ENCODE data around the gene ZNF865. TPM values are rescaled to one million over a fixed set of nuclear protein-coding genes. Genes with fewer than 3 reads are reported as not detected.
A peak's percentile ranks its signal among the peaks of the same experiment; 100 is the strongest.

The ZNF865 gene
- total RNA-seq, 2 donors from 2014 or later: 6.5 to 14.8 TPM

DNA sequence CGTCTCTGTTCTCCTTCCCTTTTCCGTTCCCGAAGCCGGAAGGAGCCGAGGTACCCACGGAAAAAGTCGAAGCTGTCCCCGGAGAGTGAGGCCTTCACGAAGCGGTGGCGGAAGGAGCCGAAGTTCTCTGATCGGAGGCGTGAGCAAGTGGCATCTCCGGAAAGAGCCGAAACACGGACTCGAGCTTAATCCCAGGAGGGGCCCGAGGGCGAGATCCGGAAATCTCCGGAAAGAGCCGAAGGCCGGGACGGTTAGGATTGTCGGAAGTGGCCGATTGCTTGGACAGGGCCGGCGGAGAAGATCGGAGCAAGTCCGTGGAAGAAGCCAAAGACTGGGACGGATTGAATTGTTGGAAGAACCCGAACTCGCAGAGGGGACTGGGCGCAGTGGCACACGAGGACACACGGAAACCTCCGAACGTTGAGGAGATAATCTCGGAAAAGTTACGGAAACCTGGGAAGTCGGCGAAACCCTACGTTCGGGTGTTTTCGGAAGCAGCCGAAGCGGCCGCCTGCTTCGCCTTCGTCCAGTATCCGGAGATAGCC lies 48.9 kb downstream of the ZNF865 start:
- DNase-seq (peak; percentile 98 to 100 (median 100)), ATAC-seq (peak; percentile 85)
- no peaks in the 10 kb centered on the region for H3K27me3 ChIP-seq
- no peaks in the 10 kb centered on the region for H3K36me3 ChIP-seq (replicated peaks in 1 of 2; ENCODE audit: insufficient read depth in 1 of 2, low read depth in 2 of 2)
- H3K4me1 ChIP-seq: peaks cover 44% of the 10 kb centered on the region
- H3K4me3 ChIP-seq: peak overlapping the region; percentile 31 to 100
- H3K27ac ChIP-seq: peak overlapping the region; percentile 99 to 100 (median 99)
- H3K9me3 ChIP-seq: no peaks in the 10 kb centered on the region
- 0 to 1% methylated on average over 41 to 51 of the region's 52 CpGs for WGBS, 2 donors
- intact Hi-C loops (cut with DNase I): no loop called here
- TF ChIP-seq CTCF (IDR thresholded peaks at IDR 0.05): no peak

GRCh38 chr19:55654868-55655647 lies 49.6 kb downstream of the ZNF865 start, which contains the start of gene U2AF2:
Gene U2AF2, plus strand, starts transcription at chr19:55655035. Its CDS starts 70 bp downstream, at chr19:55655105.
- no peaks in the 10 kb centered on the region for H3K27me3 ChIP-seq
- H3K27ac ChIP-seq: peak within 1 kb of the TSS; percentile 99 to 100 (median 99)
- ATAC-seq (peak; percentile 68), DNase-seq (peak; percentile 96 to 97 (median 97))
- intact Hi-C loops (cut with DNase I): no loop called here
- H3K4me3 ChIP-seq: peak within 1 kb of the TSS; percentile 77 to 100
- peaks cover 0 to 2% of the 10 kb centered on the region in 2 donors for H3K36me3 ChIP-seq (replicated peaks in 1 of 2; ENCODE audit: insufficient read depth in 1 of 2, low read depth in 2 of 2)
- WGBS, 2 donors: 0% methylated on average over 10 to 83 of the region's 95 CpGs
- TF ChIP-seq CTCF (IDR thresholded peaks at IDR 0.05): peak in 1 of 7 experiments; percentile 2
- peak; percentile 49 to 83 (median 75) for TF ChIP-seq POLR2A (IDR thresholded peaks at IDR 0.05)
- H3K9me3 ChIP-seq: no peaks in the 10 kb centered on the region
- peaks cover 44% of the 10 kb centered on the region for H3K4me1 ChIP-seq

GRCh38 chr19:55655648-55656040 lies 50.2 kb downstream of the ZNF865 start:
- DNase-seq: no peak
- intact Hi-C loops (cut with DNase I): no loop called here
- Histone ChIP-seq H3K4me3 (peak overlapping the region; percentile 77 to 100), H3K27me3 (no peaks in the 10 kb centered on the region), H3K27ac (peak overlapping the region in 3 of 4 donors; percentile 99 to 100 (median 99)), H3K9me3 (no peaks in the 10 kb centered on the region), H3K36me3 (replicated peaks in 1 of 2; ENCODE audit: insufficient read depth in 1 of 2, low read depth in 2 of 2) (peaks cover 0 to 3% of the 10 kb centered on the region in 2 donors), H3K4me1 (peaks cover 44% of the 10 kb centered on the region)
- 0% methylated on average over 14 to 19 of the region's 19 CpGs for WGBS, 2 donors
- TF ChIP-seq POLR2A (IDR thresholded peaks at IDR 0.05) (no peak), CTCF (IDR thresholded peaks at IDR 0.05) (no peak)
- ATAC-seq: no peak

GRCh38 chr19:55656552-55656951 lies 51.1 kb downstream of the ZNF865 start:
- no peak for ATAC-seq
- Histone ChIP-seq H3K36me3 (replicated peaks in 1 of 2; ENCODE audit: insufficient read depth in 1 of 2, low read depth in 2 of 2) (peaks cover 0 to 9% of the 10 kb centered on the region in 2 donors), H3K4me3 (no peak overlapping the region), H3K9me3 (no peaks in the 10 kb centered on the region), H3K4me1 (peaks cover 44% of the 10 kb centered on the region), H3K27ac (peak overlapping the region in 1 of 4 donors; percentile 30), H3K27me3 (no peaks in the 10 kb centered on the region)
- no peak for TF ChIP-seq CTCF (IDR thresholded peaks at IDR 0.05)
- TF ChIP-seq POLR2A (IDR thresholded peaks at IDR 0.05): no peak
- DNase-seq: no peak
- intact Hi-C loops (cut with DNase I): no loop called here
- WGBS, 2 donors: 35 to 37% methylated on average over 7 of the region's 7 CpGs

Measured in body of pancreas (tissue), 4 donors.